GM12878 (cell line): ENCODE results near the gene SLC9A7.

Experiments
- BCL11A ChIP-seq: IDR thresholded peaks from 2 replicates; pipeline ENCODE4 v1.6.1; 2011; ENCODE audit warnings: low read depth, low read length
- CBX5 ChIP-seq: sonication (generic); IDR thresholded peaks from 2 replicates; pipeline ENCODE4 v1.6.1; 2016; ENCODE audit warnings: low read depth, moderate library complexity, mild to moderate bottlenecking, inconsistent platforms
- CEBPB ChIP-seq, 2 experiments: fragments of 150-350 bp in 1 of 2; IDR thresholded peaks; 2 replicates each; pipeline ENCODE4 v1.6.1; 2012 to 2014; ENCODE audit warnings: low read depth in 2 of 2, low read length in 2 of 2, borderline replicate concordance in 1 of 2, inconsistent platforms in 1 of 2
- ETV6 ChIP-seq, 2 experiments: fragments of 450-650 bp in 1 of 2; IDR thresholded peaks in 1 of 2; conservative IDR thresholded peaks in 1 of 2; 2 replicates each; pipeline ENCODE4 v1.6.1; 2014; ENCODE audit warnings: antibody characterized with exemption in 1 of 2, borderline replicate concordance in 1 of 2, low read depth in 1 of 2, mild to moderate bottlenecking in 1 of 2, moderate library complexity in 1 of 2
- MXI1 ChIP-seq: fragments of 150-350 bp; IDR thresholded peaks from 2 replicates; pipeline ENCODE4 v1.6.1; 2011; ENCODE audit warnings: low read depth, mild to moderate bottlenecking, inconsistent platforms, low read length, improper control_type of control experiment
- POLR2A ChIP-seq: IDR thresholded peaks from 2 replicates; pipeline ENCODE4 v1.6.1; 2011; ENCODE audit warnings: low read depth, mild to moderate bottlenecking, low read length
- POLR2AphosphoS5 ChIP-seq: IDR thresholded peaks from 2 replicates; pipeline ENCODE4 v1.6.1; 2011; ENCODE audit warnings: mild to moderate bottlenecking, low read length, inconsistent platforms
- RFX5 ChIP-seq: IDR thresholded peaks from 2 replicates; pipeline ENCODE4 v1.6.1; 2011; ENCODE audit warnings: low read depth, low read length, improper control_type of control experiment
- SMC3 ChIP-seq: IDR thresholded peaks from 2 replicates; pipeline ENCODE4 v1.6.1; 2011; ENCODE audit warnings: low read length, improper control_type of control experiment, borderline replicate concordance
- TAF1 ChIP-seq: IDR thresholded peaks from 2 replicates; pipeline ENCODE4 v1.6.1; 2011; ENCODE audit warnings: mild to moderate bottlenecking, low read depth, low read length, borderline replicate concordance
- ZNF384 ChIP-seq: IDR thresholded peaks from 2 replicates; pipeline ENCODE4 v1.6.1; 2012; ENCODE audit warnings: low read depth, mild to moderate bottlenecking, low read length, improper control_type of control experiment, borderline replicate concordance
- TF ChIP-seq, protein P1 (sequence below), 3 experiments: IDR thresholded peaks in 2 of 3; conservative IDR thresholded peaks in 1 of 3; 2 replicates each; pipeline ENCODE4 v1.5.1; 2011; ENCODE audit warnings: low read depth in 3 of 3, low read length in 3 of 3, mild to moderate bottlenecking in 3 of 3, control low read depth in 2 of 3, moderate library complexity in 2 of 3, inconsistent platforms in 1 of 3, mixed read lengths in 1 of 3; ENCODE audit not compliant: control insufficient read depth in 2 of 3, insufficient read depth in 1 of 3; ENCODE audit errors: extremely low read depth in 1 of 3
- TF ChIP-seq, protein P2 (sequence below): fragments of 450-650 bp; IDR thresholded peaks from 2 replicates; pipeline ENCODE4 v1.6.1; 2017; ENCODE audit warnings: mild to moderate bottlenecking, moderate library complexity
- TF ChIP-seq, protein P3 (sequence below): IDR thresholded peaks from 2 replicates; pipeline ENCODE4 v1.6.1; 2012; ENCODE audit warnings: low read length, inconsistent platforms

DNA sequence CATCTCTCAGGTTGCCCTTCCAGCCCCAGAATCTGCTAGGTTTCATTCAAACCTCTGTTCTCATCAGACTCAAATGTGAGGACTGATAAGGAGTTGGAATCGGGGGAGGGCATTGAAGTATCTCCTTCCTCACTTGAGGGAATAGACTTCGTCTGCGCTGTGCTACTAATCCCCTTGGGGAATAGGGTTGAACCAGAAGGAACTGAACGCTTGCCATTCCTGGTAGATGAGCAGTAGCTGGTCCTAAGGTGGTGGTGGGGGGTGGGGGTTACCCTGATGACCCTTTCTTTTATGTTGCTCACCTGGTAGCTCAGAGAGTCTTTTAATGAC, 692 bp upstream of the SLC9A7 start:
- TF ChIP-seq BCL11A (no peak), ZNF384 (no peak), SMC3 (no peak), CEBPB (IDR thresholded peaks at IDR 0.05; ENCODE audit: borderline replicate concordance in 1 of 2, low read depth in 2 of 2, low read length in 2 of 2) (no peak), POLR2A (no peak), ETV6 (conservative IDR thresholded peaks at IDR 0.05 in 1 of 2, IDR thresholded peaks at IDR 0.05 in 1 of 2; ENCODE audit: borderline replicate concordance in 1 of 2, low read depth in 1 of 2) (no peak), POLR2AphosphoS5 (no peak), CBX5 (no peak), TAF1 (no peak), RFX5 (no peak), MXI1 (no peak)
- TF ChIP-seq, protein P1, sequence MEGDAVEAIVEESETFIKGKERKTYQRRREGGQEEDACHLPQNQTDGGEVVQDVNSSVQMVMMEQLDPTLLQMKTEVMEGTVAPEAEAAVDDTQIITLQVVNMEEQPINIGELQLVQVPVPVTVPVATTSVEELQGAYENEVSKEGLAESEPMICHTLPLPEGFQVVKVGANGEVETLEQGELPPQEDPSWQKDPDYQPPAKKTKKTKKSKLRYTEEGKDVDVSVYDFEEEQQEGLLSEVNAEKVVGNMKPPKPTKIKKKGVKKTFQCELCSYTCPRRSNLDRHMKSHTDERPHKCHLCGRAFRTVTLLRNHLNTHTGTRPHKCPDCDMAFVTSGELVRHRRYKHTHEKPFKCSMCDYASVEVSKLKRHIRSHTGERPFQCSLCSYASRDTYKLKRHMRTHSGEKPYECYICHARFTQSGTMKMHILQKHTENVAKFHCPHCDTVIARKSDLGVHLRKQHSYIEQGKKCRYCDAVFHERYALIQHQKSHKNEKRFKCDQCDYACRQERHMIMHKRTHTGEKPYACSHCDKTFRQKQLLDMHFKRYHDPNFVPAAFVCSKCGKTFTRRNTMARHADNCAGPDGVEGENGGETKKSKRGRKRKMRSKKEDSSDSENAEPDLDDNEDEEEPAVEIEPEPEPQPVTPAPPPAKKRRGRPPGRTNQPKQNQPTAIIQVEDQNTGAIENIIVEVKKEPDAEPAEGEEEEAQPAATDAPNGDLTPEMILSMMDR (IDR thresholded peaks at IDR 0.05 in 2 of 3, conservative IDR thresholded peaks at IDR 0.05 in 1 of 3; ENCODE audit: control insufficient read depth in 2 of 3, extremely low read depth in 1 of 3, insufficient read depth in 1 of 3, low read depth in 3 of 3, low read length in 3 of 3): no peak
- TF ChIP-seq, protein P2, sequence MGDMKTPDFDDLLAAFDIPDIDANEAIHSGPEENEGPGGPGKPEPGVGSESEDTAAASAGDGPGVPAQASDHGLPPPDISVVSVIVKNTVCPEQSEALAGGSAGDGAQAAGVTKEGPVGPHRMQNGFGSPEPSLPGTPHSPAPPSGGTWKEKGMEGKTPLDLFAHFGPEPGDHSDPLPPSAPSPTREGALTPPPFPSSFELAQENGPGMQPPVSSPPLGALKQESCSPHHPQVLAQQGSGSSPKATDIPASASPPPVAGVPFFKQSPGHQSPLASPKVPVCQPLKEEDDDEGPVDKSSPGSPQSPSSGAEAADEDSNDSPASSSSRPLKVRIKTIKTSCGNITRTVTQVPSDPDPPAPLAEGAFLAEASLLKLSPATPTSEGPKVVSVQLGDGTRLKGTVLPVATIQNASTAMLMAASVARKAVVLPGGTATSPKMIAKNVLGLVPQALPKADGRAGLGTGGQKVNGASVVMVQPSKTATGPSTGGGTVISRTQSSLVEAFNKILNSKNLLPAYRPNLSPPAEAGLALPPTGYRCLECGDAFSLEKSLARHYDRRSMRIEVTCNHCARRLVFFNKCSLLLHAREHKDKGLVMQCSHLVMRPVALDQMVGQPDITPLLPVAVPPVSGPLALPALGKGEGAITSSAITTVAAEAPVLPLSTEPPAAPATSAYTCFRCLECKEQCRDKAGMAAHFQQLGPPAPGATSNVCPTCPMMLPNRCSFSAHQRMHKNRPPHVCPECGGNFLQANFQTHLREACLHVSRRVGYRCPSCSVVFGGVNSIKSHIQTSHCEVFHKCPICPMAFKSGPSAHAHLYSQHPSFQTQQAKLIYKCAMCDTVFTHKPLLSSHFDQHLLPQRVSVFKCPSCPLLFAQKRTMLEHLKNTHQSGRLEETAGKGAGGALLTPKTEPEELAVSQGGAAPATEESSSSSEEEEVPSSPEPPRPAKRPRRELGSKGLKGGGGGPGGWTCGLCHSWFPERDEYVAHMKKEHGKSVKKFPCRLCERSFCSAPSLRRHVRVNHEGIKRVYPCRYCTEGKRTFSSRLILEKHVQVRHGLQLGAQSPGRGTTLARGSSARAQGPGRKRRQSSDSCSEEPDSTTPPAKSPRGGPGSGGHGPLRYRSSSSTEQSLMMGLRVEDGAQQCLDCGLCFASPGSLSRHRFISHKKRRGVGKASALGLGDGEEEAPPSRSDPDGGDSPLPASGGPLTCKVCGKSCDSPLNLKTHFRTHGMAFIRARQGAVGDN: no peak
- TF ChIP-seq, protein P3, sequence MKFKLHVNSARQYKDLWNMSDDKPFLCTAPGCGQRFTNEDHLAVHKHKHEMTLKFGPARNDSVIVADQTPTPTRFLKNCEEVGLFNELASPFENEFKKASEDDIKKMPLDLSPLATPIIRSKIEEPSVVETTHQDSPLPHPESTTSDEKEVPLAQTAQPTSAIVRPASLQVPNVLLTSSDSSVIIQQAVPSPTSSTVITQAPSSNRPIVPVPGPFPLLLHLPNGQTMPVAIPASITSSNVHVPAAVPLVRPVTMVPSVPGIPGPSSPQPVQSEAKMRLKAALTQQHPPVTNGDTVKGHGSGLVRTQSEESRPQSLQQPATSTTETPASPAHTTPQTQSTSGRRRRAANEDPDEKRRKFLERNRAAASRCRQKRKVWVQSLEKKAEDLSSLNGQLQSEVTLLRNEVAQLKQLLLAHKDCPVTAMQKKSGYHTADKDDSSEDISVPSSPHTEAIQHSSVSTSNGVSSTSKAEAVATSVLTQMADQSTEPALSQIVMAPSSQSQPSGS: no peak
